Caco-2 (cell line): ENCODE data around the gene TOPBP1. TPM values are rescaled to one million over a fixed set of nuclear protein-coding genes. Genes with fewer than 3 reads are reported as not detected.

Source experiments
- Bru-seq: library from RNA; stranded (reverse); fragments of 400-500 nt; gene quantifications from one replicate; lab custom pipeline; 2021; lab: Mats Ljungman, UMichigan
- BruChase-seq, 2 experiments: library from RNA; stranded (reverse); fragments of 400-500 nt; gene quantifications; one replicate each; lab custom pipeline; 2021; lab: Mats Ljungman, UMichigan
- BruUV-seq: library from RNA; stranded (reverse); fragments of 400-500 nt; replicated peaks from 2 replicates; lab custom pipeline; 2021; lab: Mats Ljungman, UMichigan
- CTCF ChIA-PET: fragments of 300-600 bp; sonication (Branson Sonifier 250); formaldehyde crosslinking; loops from one replicate; lab custom pipeline; 2022; ENCODE audit warnings: antibody characterized with exemption; lab: Charles Lee
- POLR2A ChIA-PET: fragments of 300-600 bp; sonication (Branson Sonifier 250); formaldehyde crosslinking; loops from one replicate; lab custom pipeline; 2022; ENCODE audit warnings: antibody characterized with exemption; lab: Charles Lee
- DNase-seq, 2 experiments: peaks; one replicate each; pipeline versions ENCODE4 v3.0.0 to v3.0.0-alpha.2; 2020 to 2022
- H3K27me3 ChIP-seq: replicated peaks from 2 replicates; pipeline ENCODE4 v1.6.0; 2011; ENCODE audit warnings: low read length; ENCODE audit not compliant: control insufficient read depth, insufficient read depth
- H3K36me3 ChIP-seq: 2 replicates; pipeline ENCODE4 v1.5.1; 2011; ENCODE audit warnings: low read length; ENCODE audit not compliant: control insufficient read depth, insufficient read depth
- H3K4me1 ChIP-seq: fragments of 250-450 bp; sonication (Bioruptor Pico); 2 replicates; pipeline ENCODE4 v1.5.1; 2020; ENCODE audit warnings: mild to moderate bottlenecking
- H3K4me3 ChIP-seq: 2 replicates; pipeline ENCODE4 v1.5.1; 2011; ENCODE audit warnings: low read depth, mild to moderate bottlenecking, control low read depth, low read length
- H3K9me3 ChIP-seq: fragments of 250-450 bp; sonication (Bioruptor Pico); 2 replicates; pipeline ENCODE4 v1.5.1; 2020; ENCODE audit warnings: mild to moderate bottlenecking, moderate library complexity
- H3K27ac Mint-ChIP-seq: one replicate; pipeline ENCODE4 v1.8.0; 2022; ENCODE audit warnings: mixed read lengths; ENCODE audit not compliant: unreplicated experiment
- H3K27me3 Mint-ChIP-seq: one replicate; pipeline ENCODE4 v1.8.0; 2022; ENCODE audit warnings: mixed read lengths; ENCODE audit not compliant: insufficient read depth, unreplicated experiment
- H3K36me3 Mint-ChIP-seq: one replicate; pipeline ENCODE4 v1.8.0; 2022; ENCODE audit warnings: mild to moderate bottlenecking, mixed read lengths; ENCODE audit not compliant: insufficient read depth, unreplicated experiment
- H3K4me1 Mint-ChIP-seq: one replicate; pipeline ENCODE4 v1.8.0; 2022; ENCODE audit warnings: low read depth, mixed read lengths; ENCODE audit not compliant: unreplicated experiment
- H3K4me3 Mint-ChIP-seq: one replicate; pipeline ENCODE4 v1.8.0; 2022; ENCODE audit warnings: mild to moderate bottlenecking, moderate library complexity, mixed read lengths; ENCODE audit not compliant: unreplicated experiment
- H3K9me3 Mint-ChIP-seq: one replicate; pipeline ENCODE4 v1.8.0; 2022; ENCODE audit warnings: mixed read lengths; ENCODE audit not compliant: unreplicated experiment
- intact Hi-C: fragments of 100-400 bp; cut with micrococcal nuclease; formaldehyde crosslinking; loops from one replicate; pipeline ENCODE4 v1.10.0; 2022; ENCODE audit not compliant: unreplicated experiment
- long read RNA-seq: library from polyadenylated mRNA; stranded (forward); transcript quantifications from one replicate; pipeline ENCODE4 v2.0.0, GENCODE V29; 2022
- total RNA-seq: library from RNA; stranded (reverse); gene quantifications from 2 replicates; pipeline ENCODE4 v1.2.3, GENCODE V29; 2022
- TF ChIP-seq, protein P1 (sequence below), 2 experiments: fragments of 200-600 bp in 1 of 2; IDR thresholded peaks; 1 replicate in 1 of 2; 2 replicates in 1 of 2; pipeline versions ENCODE4 v1.5.1 to v1.8.0; 2011 to 2022; ENCODE audit warnings: antibody characterized with exemption in 1 of 2, control low read depth in 1 of 2, inconsistent platforms in 1 of 2, low read depth in 1 of 2, low read length in 1 of 2, mild to moderate bottlenecking in 1 of 2, moderate library complexity in 1 of 2; ENCODE audit not compliant: insufficient read depth in 1 of 2, severe bottlenecking in 1 of 2, unreplicated experiment in 1 of 2

The TOPBP1 gene
- total RNA-seq (57.1 and 68.2 TPM in 2 replicates), Bru-seq, nascent RNA (percentile 90 among the genes with signal in this experiment), BruChase-seq, experiment 1, labeled RNA remaining after a 2-hour chase (percentile 93 among the genes with signal in this experiment), BruChase-seq, experiment 2, labeled RNA remaining after a 6-hour chase (percentile 91 among the genes with signal in this experiment)
- long read RNA-seq, full-length matches to known transcripts: 41 of 67 reads
- long read RNA-seq, partial matches to known transcripts: 12 of 67 reads
- long read RNA-seq, other reads (novel, unspliced or antisense): 14 of 67 reads

DNA sequence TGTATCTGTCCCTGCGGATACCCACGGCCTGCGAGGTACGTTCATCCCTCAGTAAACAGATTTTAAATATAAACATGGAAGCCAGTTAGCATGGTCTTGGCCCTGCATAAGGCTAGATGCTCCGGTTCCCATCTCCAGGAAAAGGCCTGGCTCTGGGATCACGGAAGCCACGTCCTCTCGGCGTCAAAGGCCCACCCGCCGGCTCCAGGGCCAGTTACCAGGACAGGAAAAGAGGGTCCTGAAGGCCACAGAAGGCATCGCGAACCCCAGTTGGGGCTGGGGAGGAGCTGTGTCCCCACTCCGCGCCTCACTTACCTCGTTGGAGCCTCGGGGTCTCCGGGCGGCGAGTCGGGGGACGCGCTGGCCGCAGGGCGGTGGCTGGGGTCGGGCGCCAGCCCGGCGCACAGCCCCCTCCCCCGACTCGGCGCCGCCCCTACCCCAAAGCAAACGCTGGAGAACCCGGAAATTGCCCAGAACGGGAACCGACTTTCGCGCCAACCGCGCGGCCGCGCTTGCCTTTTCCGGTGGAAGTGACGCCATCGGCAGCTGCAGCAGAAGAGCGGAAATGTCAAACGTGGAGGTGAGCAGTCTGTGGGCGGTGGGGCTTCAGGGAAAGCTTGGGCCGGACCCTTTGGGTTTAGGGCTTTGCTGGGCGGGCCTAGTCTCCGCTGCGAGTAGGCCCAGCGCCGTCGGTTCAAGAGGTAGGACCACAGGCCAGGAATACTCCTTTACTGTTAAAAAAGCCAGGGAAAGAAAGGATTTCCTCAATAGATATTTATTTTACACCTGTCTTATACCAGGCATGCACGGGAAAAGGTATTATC lies at the start of gene TOPBP1:
TSS of gene TOPBP1 (minus strand) at position 488 of the 824 bp plus-strand sequence. CDS start 814 bp downstream, outside the sequence.
- intact Hi-C loops: loop anchor here (1.0 to 10.0 kb wide), 5 partner anchors 49 to 396 kb away; no protein-coding TSS in a partner anchor
- ChIA-PET POLR2A (interaction anchor here (0.6 to 0.7 kb wide), 5 partner anchors 15 to 586 kb away, joined by 3 to 4 read pairs (median 3); no protein-coding TSS in a partner anchor), CTCF (interaction anchor here (1.0 to 1.8 kb wide), 2 partner anchors 116 to 550 kb away, joined by 4 read pairs; no protein-coding TSS in a partner anchor)
- H3K27me3 ChIP-seq: no peaks in the 10 kb centered on the region
- H3K36me3 ChIP-seq: no peaks in the 10 kb centered on the region
- H3K4me1 Mint-ChIP-seq: peaks cover 15% of the 10 kb centered on the region
- DNase-seq: peak; percentile 85 to 87
- BruUV-seq: TSS peak; percentile 62
- H3K36me3 Mint-ChIP-seq: peaks cover 37% of the 10 kb centered on the region
- H3K9me3 Mint-ChIP-seq: no peaks in the 10 kb centered on the region
- peak within 1 kb of the TSS; percentile 78 for H3K4me3 ChIP-seq
- H3K4me3 Mint-ChIP-seq: peak within 1 kb of the TSS; percentile 80
- TF ChIP-seq, protein P1, sequence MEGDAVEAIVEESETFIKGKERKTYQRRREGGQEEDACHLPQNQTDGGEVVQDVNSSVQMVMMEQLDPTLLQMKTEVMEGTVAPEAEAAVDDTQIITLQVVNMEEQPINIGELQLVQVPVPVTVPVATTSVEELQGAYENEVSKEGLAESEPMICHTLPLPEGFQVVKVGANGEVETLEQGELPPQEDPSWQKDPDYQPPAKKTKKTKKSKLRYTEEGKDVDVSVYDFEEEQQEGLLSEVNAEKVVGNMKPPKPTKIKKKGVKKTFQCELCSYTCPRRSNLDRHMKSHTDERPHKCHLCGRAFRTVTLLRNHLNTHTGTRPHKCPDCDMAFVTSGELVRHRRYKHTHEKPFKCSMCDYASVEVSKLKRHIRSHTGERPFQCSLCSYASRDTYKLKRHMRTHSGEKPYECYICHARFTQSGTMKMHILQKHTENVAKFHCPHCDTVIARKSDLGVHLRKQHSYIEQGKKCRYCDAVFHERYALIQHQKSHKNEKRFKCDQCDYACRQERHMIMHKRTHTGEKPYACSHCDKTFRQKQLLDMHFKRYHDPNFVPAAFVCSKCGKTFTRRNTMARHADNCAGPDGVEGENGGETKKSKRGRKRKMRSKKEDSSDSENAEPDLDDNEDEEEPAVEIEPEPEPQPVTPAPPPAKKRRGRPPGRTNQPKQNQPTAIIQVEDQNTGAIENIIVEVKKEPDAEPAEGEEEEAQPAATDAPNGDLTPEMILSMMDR (IDR thresholded peaks at IDR 0.05; ENCODE audit: insufficient read depth in 1 of 2, low read depth in 1 of 2, low read length in 1 of 2, severe bottlenecking in 1 of 2, unreplicated experiment in 1 of 2): no peak
- H3K9me3 ChIP-seq: no peaks in the 10 kb centered on the region
- no peaks in the 10 kb centered on the region for H3K27me3 Mint-ChIP-seq
- H3K27ac Mint-ChIP-seq: peak within 1 kb of the TSS; percentile 80
- peaks cover 24% of the 10 kb centered on the region for H3K4me1 ChIP-seq

DNA sequence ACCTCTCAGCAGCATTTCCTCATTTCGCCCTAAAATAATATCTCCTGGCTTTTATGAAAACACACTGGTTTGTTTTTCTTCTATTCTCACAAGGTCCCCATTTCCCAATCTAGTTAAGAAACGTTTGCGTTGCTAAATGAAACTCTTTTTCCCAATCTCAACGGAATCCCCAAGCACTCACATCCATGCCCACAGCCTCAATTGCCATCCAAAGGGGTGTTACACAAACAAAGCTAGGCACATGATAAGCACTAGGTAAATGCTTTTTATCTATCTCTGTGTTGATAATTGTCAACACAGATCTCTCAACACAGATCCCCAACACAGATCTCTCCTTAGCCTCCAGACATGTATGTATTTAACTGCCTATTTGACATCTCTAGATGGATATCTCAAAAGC lies 49.3 kb upstream of the TOPBP1 start:
- TF ChIP-seq, protein P1 (IDR thresholded peaks at IDR 0.05; ENCODE audit: insufficient read depth in 1 of 2, low read depth in 1 of 2, low read length in 1 of 2, severe bottlenecking in 1 of 2, unreplicated experiment in 1 of 2): no peak
- ChIA-PET CTCF (no interaction called here), POLR2A (no interaction called here)
- Histone ChIP-seq H3K9me3 (no peaks in the 10 kb centered on the region), H3K36me3 (no peaks in the 10 kb centered on the region; the same call in 1 of the 2 replicates), H3K4me1 (no peaks in the 10 kb centered on the region), H3K27me3 (no peaks in the 10 kb centered on the region), H3K4me3 (no peak overlapping the region)
- intact Hi-C loops: loop anchor here (1.0 to 2.0 kb wide), 2 partner anchors 41 to 48 kb away; no protein-coding TSS in a partner anchor
- H3K27ac Mint-ChIP-seq: no peak overlapping the region
- no TSS peak for BruUV-seq
- H3K36me3 Mint-ChIP-seq: no peaks in the 10 kb centered on the region
- H3K4me1 Mint-ChIP-seq: peaks cover 19% of the 10 kb centered on the region
- no peaks in the 10 kb centered on the region for H3K9me3 Mint-ChIP-seq
- peak overlapping the region; percentile 10 for H3K4me3 Mint-ChIP-seq
- peak in 1 of 2 experiments; percentile 55 for DNase-seq
- H3K27me3 Mint-ChIP-seq: no peaks in the 10 kb centered on the region
